Gastroesophageal sphincter (tissue), 4 donors: ENCODE results near the gene EEA1. TPM values are rescaled to one million over a fixed set of nuclear protein-coding genes. Genes with fewer than 3 reads are reported as not detected.

Source experiments
- ATAC-seq: fragments of 150-250 bp; one replicate; pipeline ENCODE4 v1.9.1; 2016; ENCODE audit warnings: mild to moderate bottlenecking, moderate library complexity
- H3K27ac ChIP-seq, 4 donors: fragments of 200-600 bp; sonication (generic) in 3 of 4; 1 replicate in 3 of 4; 2 replicates in 1 of 4; pipeline ENCODE4 v1.5.1; 2016 to 2019
- H3K27me3 ChIP-seq: fragments of 200-600 bp; sonication (generic); one replicate; pipeline ENCODE4 v1.5.1; 2019
- H3K36me3 ChIP-seq, 2 donors: fragments of 200-600 bp; sonication (generic); one replicate each; pipeline ENCODE4 v1.5.1; 2019; ENCODE audit warnings: control low read depth in 1 of 2
- H3K4me1 ChIP-seq, 3 donors: fragments of 200-600 bp; sonication (generic); 1 replicate in 2 of 3; 2 replicates in 1 of 3; pipeline ENCODE4 v1.5.1; 2016 to 2019; ENCODE audit warnings: control low read depth in 2 of 3
- H3K4me3 ChIP-seq, 2 donors: fragments of 200-600 bp; sonication (generic); one replicate each; pipeline ENCODE4 v1.5.1; 2019; ENCODE audit warnings: mild to moderate bottlenecking in 1 of 2, moderate library complexity in 1 of 2
- H3K9me3 ChIP-seq, 3 donors: fragments of 200-600 bp; sonication (generic); one replicate each; pipeline ENCODE4 v1.5.1; 2017 to 2019; ENCODE audit warnings: control low read depth in 2 of 3
- CTCF ChIP-seq, 4 experiments: fragments of 200-600 bp in 2 of 4; fragments of 450-650 bp in 2 of 4; sonication (generic) in 1 of 4; IDR thresholded peaks; one replicate each; pipeline ENCODE4 v1.5.1; 2017 to 2019; ENCODE audit warnings: antibody characterized with exemption in 4 of 4, mild to moderate bottlenecking in 2 of 4, moderate library complexity in 2 of 4
- EP300 ChIP-seq: sonication (generic); formaldehyde crosslinking; IDR thresholded peaks from one replicate; pipeline ENCODE4 v1.6.1; 2017; ENCODE audit warnings: antibody characterized with exemption, mild to moderate bottlenecking
- POLR2A ChIP-seq, 2 donors: fragments of 450-650 bp; IDR thresholded peaks; one replicate each; pipeline ENCODE4 v1.6.1; 2017; ENCODE audit warnings: antibody characterized with exemption in 2 of 2, mild to moderate bottlenecking in 2 of 2, moderate library complexity in 1 of 2
- POLR2AphosphoS5 ChIP-seq: sonication (generic); formaldehyde crosslinking; IDR thresholded peaks from one replicate; pipeline ENCODE4 v1.6.1; 2017; ENCODE audit warnings: antibody characterized with exemption
- WGBS, 2 donors: methylation state at CpG; one replicate each; pipeline ENCODE4 v1.1.5; 2018; ENCODE audit warnings: low coverage in 1 of 2; 5-methylcytosine and 5-hydroxymethylcytosine counted together
- total RNA-seq, 4 donors: library from RNA; depleted of rRNA; stranded (reverse); fragments of >200 nt; gene quantifications; one replicate each; pipeline ENCODE4 v1.1.0, GENCODE V29; 2016

Gene EEA1
- total RNA-seq, 4 donors from 2014 or later = 25.0 to 37.1 (median 30.4) TPM

- 70 to 82% methylated on average over 4 to 6 of the region's 6 CpGs for WGBS, 2 donors
- Histone ChIP-seq H3K9me3 (no peaks in the 10 kb centered on the region), H3K27ac (no peak overlapping the region), H3K4me3 (no peak overlapping the region), H3K36me3 (no peaks in the 10 kb centered on the region), H3K27me3 (no peaks in the 10 kb centered on the region), H3K4me1 (peaks cover 5 to 19% (median 8%) of the 10 kb centered on the region in 3 donors)
- ATAC-seq = no peak
- no peak for TF ChIP-seq CTCF (IDR thresholded peaks at IDR 0.05)
- no peak for TF ChIP-seq POLR2A (IDR thresholded peaks at IDR 0.05)
- no peak for TF ChIP-seq POLR2AphosphoS5
- TF ChIP-seq EP300 = no peak
Observed at GRCh38 chr12:92733181-92733580, 195.9 kb downstream of the EEA1 start.

GRCh38 chr12:92732716-92733115 lies 196.4 kb downstream of the EEA1 start:
- Histone ChIP-seq H3K36me3 (no peaks in the 10 kb centered on the region), H3K9me3 (no peaks in the 10 kb centered on the region), H3K27ac (no peak overlapping the region), H3K27me3 (no peaks in the 10 kb centered on the region), H3K4me1 (peaks cover 5 to 19% (median 8%) of the 10 kb centered on the region in 3 donors), H3K4me3 (no peak overlapping the region)
- no peak for ATAC-seq
- no peak for TF ChIP-seq POLR2AphosphoS5
- no peak for TF ChIP-seq CTCF (IDR thresholded peaks at IDR 0.05)
- TF ChIP-seq EP300 = no peak
- no peak for TF ChIP-seq POLR2A (IDR thresholded peaks at IDR 0.05)
- WGBS, 2 donors = 84 to 88% methylated on average over 4 to 6 of the region's 6 CpGs

- TF ChIP-seq CTCF (IDR thresholded peaks at IDR 0.05) (no peak), POLR2AphosphoS5 (no peak), POLR2A (IDR thresholded peaks at IDR 0.05) (no peak), EP300 (no peak)
Observed at GRCh38 chr12:92732216-92732615, 196.9 kb downstream of the EEA1 start.

GRCh38 chr12:92730758-92731157 lies 198.3 kb downstream of the EEA1 start:
- Histone ChIP-seq H3K9me3 (no peaks in the 10 kb centered on the region), H3K27ac (no peak overlapping the region), H3K4me1 (peaks cover 5 to 16% (median 8%) of the 10 kb centered on the region in 3 donors), H3K27me3 (no peaks in the 10 kb centered on the region), H3K4me3 (no peak overlapping the region), H3K36me3 (no peaks in the 10 kb centered on the region)
- WGBS, 2 donors = 58 to 83% methylated on average over 1 to 3 of the region's 5 CpGs
- no peak for ATAC-seq
- TF ChIP-seq POLR2A (IDR thresholded peaks at IDR 0.05) (no peak), POLR2AphosphoS5 (no peak), EP300 (no peak), CTCF (IDR thresholded peaks at IDR 0.05) (no peak)

More at GRCh38 chr12:92732216-92732615, 196.9 kb downstream of the EEA1 start:
- 58 to 72% methylated on average over 5 of the region's 5 CpGs for WGBS, 2 donors
- Histone ChIP-seq H3K27ac (no peak overlapping the region), H3K9me3 (no peaks in the 10 kb centered on the region), H3K4me3 (no peak overlapping the region), H3K36me3 (no peaks in the 10 kb centered on the region), H3K27me3 (no peaks in the 10 kb centered on the region), H3K4me1 (peaks cover 5 to 19% (median 8%) of the 10 kb centered on the region in 3 donors)
- no peak for ATAC-seq

GRCh38 chr12:92729773-92730305 lies 199.3 kb downstream of the EEA1 start:
- Histone ChIP-seq H3K9me3 (peaks cover 0 to 4% (median 0%) of the 10 kb centered on the region in 3 donors), H3K27me3 (no peaks in the 10 kb centered on the region), H3K4me1 (peaks cover 0 to 7% (median 1%) of the 10 kb centered on the region in 3 donors), H3K27ac (no peak overlapping the region), H3K36me3 (no peaks in the 10 kb centered on the region), H3K4me3 (no peak overlapping the region)
- no peak for ATAC-seq
- WGBS, 2 donors = 50% methylated on average over 1 of the region's 1 CpG; no CpG with 5 or more reads in 1 of the 2 donors
- TF ChIP-seq POLR2A (IDR thresholded peaks at IDR 0.05) (no peak), CTCF (IDR thresholded peaks at IDR 0.05) (no peak), POLR2AphosphoS5 (no peak), EP300 (no peak)
